HepG2 (cell line): ENCODE measurements around the gene NCMAP. TPM values are rescaled to one million over a fixed set of nuclear protein-coding genes. Genes with fewer than 3 reads are reported as not detected.
A peak's percentile ranks its signal among the peaks of the same experiment; 100 is the strongest.

Experiments used
- CEBPZ ChIP-seq: IDR thresholded peaks from 2 replicates; pipeline ENCODE4 v1.6.1; 2012; ENCODE audit warnings: low read length, improper control_type of control experiment
- E2F1 ChIP-seq: sonication (generic); formaldehyde crosslinking; IDR thresholded peaks from 2 replicates; pipeline ENCODE4 v1.5.0; 2020; ENCODE audit warnings: missing genetic modification reagents
- HCFC1 ChIP-seq: fragments of 150-350 bp; IDR thresholded peaks from 2 replicates; pipeline ENCODE4 v1.6.1; 2014; ENCODE audit warnings: low read depth, low read length
- HHEX ChIP-seq: IDR thresholded peaks from 2 replicates; pipeline ENCODE4 v1.6.1; 2016; ENCODE audit warnings: control low read depth
- HNRNPH1 ChIP-seq: fragments of 200-400 bp; formaldehyde crosslinking; optimal IDR thresholded peaks from 2 replicates; pipeline ENCODE3; 2017; ENCODE audit warnings: mild to moderate bottlenecking, low read depth, low read length
- IKZF5 ChIP-seq: IDR thresholded peaks from 2 replicates; pipeline ENCODE4 v1.6.1; 2018; ENCODE audit warnings: missing genetic modification reagents, mild to moderate bottlenecking, missing compliant biosample characterization
- MLX ChIP-seq: IDR thresholded peaks from 2 replicates; pipeline ENCODE4 v1.6.1; 2016
- PHF5A ChIP-seq: IDR thresholded peaks from one replicate; pipeline ENCODE4 v1.6.1; 2018; ENCODE audit warnings: low read depth, missing genetic modification reagents; ENCODE audit not compliant: unreplicated experiment
- POLR2G ChIP-seq: fragments of 200-400 bp; formaldehyde crosslinking; IDR thresholded peaks from 2 replicates; pipeline ENCODE4 v1.6.1; 2018; ENCODE audit warnings: mild to moderate bottlenecking, low read depth, low read length, moderate library complexity
- RFX1 ChIP-seq: fragments of 450-650 bp; IDR thresholded peaks from 2 replicates; pipeline ENCODE4 v1.6.1; 2017
- RORA ChIP-seq: sonication (generic); formaldehyde crosslinking; IDR thresholded peaks from 2 replicates; pipeline ENCODE4 v1.5.0; 2020; ENCODE audit warnings: mild to moderate bottlenecking, missing genetic modification reagents, moderate library complexity
- TGIF2 ChIP-seq: IDR thresholded peaks from 2 replicates; pipeline ENCODE4 v1.6.1; 2016; ENCODE audit warnings: control low read depth, missing compliant biosample characterization
- THAP7 ChIP-seq: sonication (generic); formaldehyde crosslinking; IDR thresholded peaks from 2 replicates; pipeline ENCODE4 v1.8.1; 2023; ENCODE audit warnings: mild to moderate bottlenecking, missing genetic modification reagents
- TOPORS ChIP-seq: sonication (generic); formaldehyde crosslinking; IDR thresholded peaks from 2 replicates; pipeline ENCODE4 v1.8.0; 2023; ENCODE audit warnings: mild to moderate bottlenecking, missing genetic modification reagents
- ZBTB20 ChIP-seq: sonication (generic); formaldehyde crosslinking; IDR thresholded peaks from 2 replicates; pipeline ENCODE4 v1.8.1; 2023; ENCODE audit warnings: missing genetic modification reagents, low read depth, mild to moderate bottlenecking, borderline replicate concordance
- ZBTB3 ChIP-seq: sonication (generic); formaldehyde crosslinking; IDR thresholded peaks from 2 replicates; pipeline ENCODE4 v1.4.0; 2020; ENCODE audit warnings: low read depth, mild to moderate bottlenecking, moderate library complexity, missing genetic modification reagents, borderline replicate concordance
- ZBTB38 ChIP-seq: sonication (generic); formaldehyde crosslinking; IDR thresholded peaks from 2 replicates; pipeline ENCODE4 v1.5.1; 2020; ENCODE audit warnings: mild to moderate bottlenecking, missing genetic modification reagents
- ZC3H13 ChIP-seq: sonication (generic); formaldehyde crosslinking; IDR thresholded peaks from 2 replicates; pipeline ENCODE4 v1.8.1; 2023; ENCODE audit warnings: mild to moderate bottlenecking, missing genetic modification reagents, moderate library complexity
- ZNF121 ChIP-seq: sonication (generic); formaldehyde crosslinking; IDR thresholded peaks from 2 replicates; pipeline ENCODE4 v1.5.0; 2020; ENCODE audit warnings: mild to moderate bottlenecking, missing genetic modification reagents
- ZNF562 ChIP-seq: sonication (generic); formaldehyde crosslinking; IDR thresholded peaks from 2 replicates; pipeline ENCODE4 v1.8.0; 2022; ENCODE audit warnings: missing genetic modification reagents, borderline replicate concordance
- ZNF761 ChIP-seq: sonication (generic); formaldehyde crosslinking; conservative IDR thresholded peaks from 2 replicates; pipeline ENCODE4 v1.4.0; 2020; ENCODE audit warnings: mild to moderate bottlenecking, missing genetic modification reagents
- ZNF790 ChIP-seq: sonication (generic); formaldehyde crosslinking; IDR thresholded peaks from 2 replicates; pipeline ENCODE4 v1.8.0; 2022; ENCODE audit warnings: missing genetic modification reagents, mild to moderate bottlenecking, borderline replicate concordance
- polyA plus RNA-seq, 8 experiments: library from polyadenylated mRNA; depleted of rRNA in 3 of 8; stranded (reverse) in 7 of 8; unstranded in 1 of 8; fragments of >200 nt; fragmentation: Illumina TruSeq in 4 of 8; extraction: Trizol in 4 of 8; gene quantifications; 2 replicates each; pipeline versions ENCODE4 v1.2.1 to v1.2.3, GENCODE V29; 2011 to 2016; ENCODE audit warnings: low read depth in 4 of 8, missing spikeins in 1 of 8, mixed read lengths in 1 of 8; ENCODE audit not compliant: insufficient read depth in 1 of 8
- total RNA-seq, 5 experiments: library from RNA; depleted of rRNA; stranded (reverse); fragments of >200 nt; fragmentation: Illumina TruSeq; extraction: Trizol; gene quantifications; 2 replicates each; pipeline ENCODE4 v1.2.3, GENCODE V29; 2016; ENCODE audit warnings: low read depth in 1 of 5

The NCMAP gene
- total and polyA plus RNA-seq, 2 of the 13 experiments (the other 11 are each of a cell fraction or from before 2014, with no cell fraction given): 2.7 to 20.0 TPM

GRCh38 chr1:24642481-24643362, 86.8 kb downstream of the NCMAP start, which contains the start of gene SRRM1 (continued):
- TF ChIP-seq CEBPZ (no peak), RFX1 (no peak), ZBTB20 (no peak), PHF5A (CRISPR knock-in tag) (no peak), RORA (CRISPR knock-in tag) (no peak), THAP7 (CRISPR knock-in tag) (no peak), ZNF121 (CRISPR knock-in tag) (no peak), HHEX (no peak), HCFC1 (peak; percentile 32; the same call in 1 of the 2 replicates), ZBTB38 (CRISPR knock-in tag) (peak; percentile 48), TGIF2 (CRISPR knock-in tag) (no peak; the same call in 1 of the 2 replicates), ZNF562 (CRISPR knock-in tag) (no peak), ZNF761 (CRISPR knock-in tag) (0 out of 2 replicates have a peak, but pooled peaks have one; percentile 25), ZNF790 (CRISPR knock-in tag) (peak; percentile 72; the same call in 1 of the 2 replicates), HNRNPH1 (no peak), POLR2G (peak; percentile 98), IKZF5 (peak; percentile 66; the same call in 1 of the 2 replicates), TOPORS (CRISPR knock-in tag) (peak; percentile 90; the same call in 1 of the 2 replicates), MLX (CRISPR knock-in tag) (peak; percentile 82; the same call in 1 of the 2 replicates), ZC3H13 (CRISPR knock-in tag) (peak; percentile 29), E2F1 (peak; percentile 55; the same call in 1 of the 2 replicates), ZBTB3 (CRISPR knock-in tag) (no peak)
